WTC11 (cell line): Measurements from ENCODE around the gene SART1.

Experiments
- CTCF ChIP-seq: fragments of 200-600 bp; IDR thresholded peaks from 2 replicates; pipeline ENCODE4 v1.8.0; 2022; ENCODE audit warnings: antibody characterized with exemption
- ETV6 ChIP-seq: sonication (generic); formaldehyde crosslinking; IDR thresholded peaks from 2 replicates; pipeline ENCODE4 v1.8.1; 2022; ENCODE audit warnings: mild to moderate bottlenecking, missing genetic modification reagents
- JUN ChIP-seq: sonication (generic); formaldehyde crosslinking; IDR thresholded peaks from 2 replicates; pipeline ENCODE4 v1.8.0; 2023; ENCODE audit warnings: mild to moderate bottlenecking, missing genetic modification reagents
- MAX ChIP-seq: sonication (generic); formaldehyde crosslinking; IDR thresholded peaks from 2 replicates; pipeline ENCODE4 v1.8.0; 2022; ENCODE audit warnings: mild to moderate bottlenecking, missing genetic modification reagents
- PRDM15 ChIP-seq: sonication (generic); formaldehyde crosslinking; IDR thresholded peaks from 2 replicates; pipeline ENCODE4 v1.8.0; 2022; ENCODE audit warnings: missing genetic modification reagents
- TEAD4 ChIP-seq: sonication (generic); formaldehyde crosslinking; IDR thresholded peaks from 2 replicates; pipeline ENCODE4 v1.8.0; 2022; ENCODE audit warnings: mild to moderate bottlenecking, missing genetic modification reagents
- ZNF263 ChIP-seq: sonication (generic); formaldehyde crosslinking; IDR thresholded peaks from 2 replicates; pipeline ENCODE4 v1.8.1; 2022; ENCODE audit warnings: low read depth, mild to moderate bottlenecking, moderate library complexity, missing genetic modification reagents
- TF ChIP-seq, protein P1 (sequence below): fragments of 250-450 bp; sonication (Bioruptor Pico); IDR thresholded peaks from 2 replicates; pipeline ENCODE4 v2.1.2; 2022; ENCODE audit warnings: mild to moderate bottlenecking, moderate library complexity

GRCh38 chr11:66004186-66004585, 42.7 kb downstream of the SART1 start:
- TF ChIP-seq CTCF (no peak), ZNF263 (CRISPR knock-in tag) (no peak), TEAD4 (CRISPR knock-in tag) (no peak), PRDM15 (CRISPR knock-in tag) (no peak), MAX (CRISPR knock-in tag) (no peak), JUN (CRISPR knock-in tag) (no peak), ETV6 (no peak)
- TF ChIP-seq, protein P1, sequence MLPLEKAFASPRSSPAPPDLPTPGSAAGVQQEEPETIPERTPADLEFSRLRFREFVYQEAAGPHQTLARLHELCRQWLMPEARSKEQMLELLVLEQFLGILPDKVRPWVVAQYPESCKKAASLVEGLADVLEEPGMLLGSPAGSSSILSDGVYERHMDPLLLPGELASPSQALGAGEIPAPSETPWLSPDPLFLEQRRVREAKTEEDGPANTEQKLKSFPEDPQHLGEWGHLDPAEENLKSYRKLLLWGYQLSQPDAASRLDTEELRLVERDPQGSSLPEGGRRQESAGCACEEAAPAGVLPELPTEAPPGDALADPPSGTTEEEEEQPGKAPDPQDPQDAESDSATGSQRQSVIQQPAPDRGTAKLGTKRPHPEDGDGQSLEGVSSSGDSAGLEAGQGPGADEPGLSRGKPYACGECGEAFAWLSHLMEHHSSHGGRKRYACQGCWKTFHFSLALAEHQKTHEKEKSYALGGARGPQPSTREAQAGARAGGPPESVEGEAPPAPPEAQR (CRISPR knock-in tag), result no peak
